IMR-90 (cell line): ENCODE data around the gene ISOC2.

Source experiments
- CTCF ChIP-seq: conservative IDR thresholded peaks from 2 replicates; pipeline ENCODE4 v1.5.1; 2012; ENCODE audit warnings: mild to moderate bottlenecking, low read depth, low read length, improper control_type of control experiment
- MAFK ChIP-seq: IDR thresholded peaks from 2 replicates; pipeline ENCODE4 v1.6.1; 2012; ENCODE audit warnings: low read depth, low read length, improper control_type of control experiment
- RAD21 ChIP-seq: IDR thresholded peaks from 2 replicates; pipeline ENCODE4 v1.6.1; 2012; ENCODE audit warnings: low read length, improper control_type of control experiment
- RCOR1 ChIP-seq: IDR thresholded peaks from 2 replicates; pipeline ENCODE4 v1.6.1; 2012; ENCODE audit warnings: mild to moderate bottlenecking, low read length, improper control_type of control experiment; ENCODE audit not compliant: insufficient replicate concordance
- USF2 ChIP-seq: fragments of 150-350 bp; IDR thresholded peaks from 2 replicates; pipeline ENCODE4 v1.6.1; 2017; ENCODE audit warnings: mild to moderate bottlenecking, antibody characterized with exemption, low read length, low read depth

- no peak for TF ChIP-seq USF2
- no peak for TF ChIP-seq CTCF
- TF ChIP-seq MAFK = no peak
- no peak for TF ChIP-seq RAD21
- no peak for TF ChIP-seq RCOR1
Observed at GRCh38 chr19:55408533-55408872, 52.9 kb downstream of the ISOC2 start.
